SK-N-SH treated with all-trans-retinoic acid at 6 μM for 48 hours (cell line): ENCODE data around the gene FYN.

Source experiments
- ATAC-seq: fragments of 200-7000 bp; cut with Tn5 transposase; 3 replicates; pipeline ENCODE4 v1.9.1; 2020; ENCODE audit warnings: mild to moderate bottlenecking, moderate library complexity
- ARNTL ChIP-seq: fragments of 450-650 bp; formaldehyde crosslinking; IDR thresholded peaks from 2 replicates; pipeline ENCODE4 v1.5.0; 2020; ENCODE audit warnings: low read depth, mild to moderate bottlenecking, moderate library complexity, borderline replicate concordance
- BACH2 ChIP-seq: fragments of 250-450 bp; sonication (Bioruptor Pico); IDR thresholded peaks from 2 replicates; pipeline ENCODE4 v1.9.0; 2021; ENCODE audit warnings: mild to moderate bottlenecking, borderline replicate concordance
- CSDC2 ChIP-seq: fragments of 250-450 bp; sonication (Bioruptor Pico); IDR thresholded peaks from 2 replicates; pipeline ENCODE4 v1.5.0; 2020; ENCODE audit warnings: mild to moderate bottlenecking, moderate library complexity
- ESRRG ChIP-seq: fragments of 250-450 bp; sonication (Bioruptor Pico); IDR thresholded peaks from 2 replicates; pipeline ENCODE4 v1.6.1; 2021; ENCODE audit warnings: mild to moderate bottlenecking
- GLIS3 ChIP-seq: fragments of 250-450 bp; sonication (Bioruptor Pico); IDR thresholded peaks from 2 replicates; pipeline ENCODE4 v1.5.0; 2020; ENCODE audit warnings: mild to moderate bottlenecking, moderate library complexity
- ISL1 ChIP-seq: fragments of 250-450 bp; sonication (Bioruptor Pico); IDR thresholded peaks from 2 replicates; pipeline ENCODE4 v2.1.2; 2022; ENCODE audit warnings: mild to moderate bottlenecking, moderate library complexity
- OSR1 ChIP-seq: fragments of 250-450 bp; sonication (Bioruptor Pico); IDR thresholded peaks from 2 replicates; pipeline ENCODE4 v1.8.0; 2022; ENCODE audit warnings: moderate library complexity, mild to moderate bottlenecking, inconsistent platforms
- PPARA ChIP-seq: fragments of 250-450 bp; sonication (Bioruptor Pico); IDR thresholded peaks from 2 replicates; pipeline ENCODE4 v1.5.0; 2020; ENCODE audit warnings: mild to moderate bottlenecking, borderline replicate concordance
- SNAI2 ChIP-seq: fragments of 250-450 bp; sonication (Bioruptor Pico); IDR thresholded peaks from 2 replicates; pipeline ENCODE4 v1.5.0; 2020; ENCODE audit warnings: mild to moderate bottlenecking, moderate library complexity
- TCF4 ChIP-seq: fragments of 250-450 bp; sonication (Bioruptor Pico); IDR thresholded peaks from 2 replicates; pipeline ENCODE4 v1.8.0; 2021; ENCODE audit warnings: mild to moderate bottlenecking, moderate library complexity, borderline replicate concordance
- TOX ChIP-seq: fragments of 250-450 bp; sonication (Bioruptor Pico); IDR thresholded peaks from 2 replicates; pipeline ENCODE4 v1.8.0; 2021; ENCODE audit warnings: mild to moderate bottlenecking, moderate library complexity, borderline replicate concordance
- ZC3H10 ChIP-seq: fragments of 250-450 bp; sonication (Bioruptor Pico); IDR thresholded peaks from 2 replicates; pipeline ENCODE4 v1.5.1; 2021; ENCODE audit warnings: mild to moderate bottlenecking, moderate library complexity
- ZFP3 ChIP-seq: fragments of 250-450 bp; sonication (Bioruptor Pico); IDR thresholded peaks from 2 replicates; pipeline ENCODE4 v1.5.0; 2020; ENCODE audit warnings: mild to moderate bottlenecking, moderate library complexity
- ZFP30 ChIP-seq: fragments of 450-650 bp; formaldehyde crosslinking; IDR thresholded peaks from 2 replicates; pipeline ENCODE4 v1.5.0; 2022; ENCODE audit warnings: mild to moderate bottlenecking, moderate library complexity
- ZNF565 ChIP-seq: fragments of 450-650 bp; formaldehyde crosslinking; conservative IDR thresholded peaks from 2 replicates; pipeline ENCODE4 v1.5.0; 2020; ENCODE audit warnings: low read depth, mild to moderate bottlenecking, moderate library complexity
- ZNF70 ChIP-seq: fragments of 450-650 bp; formaldehyde crosslinking; IDR thresholded peaks from 2 replicates; pipeline ENCODE4 v1.5.0; 2020; ENCODE audit warnings: mild to moderate bottlenecking, moderate library complexity
- ZNF8 ChIP-seq: fragments of 450-650 bp; formaldehyde crosslinking; IDR thresholded peaks from 2 replicates; pipeline ENCODE4 v1.5.0; 2020; ENCODE audit warnings: mild to moderate bottlenecking, moderate library complexity
- TF ChIP-seq, protein P1 (sequence below): fragments of 250-450 bp; sonication (Bioruptor Pico); IDR thresholded peaks from 2 replicates; pipeline ENCODE4 v1.5.1; 2021; ENCODE audit warnings: mild to moderate bottlenecking, moderate library complexity
- TF ChIP-seq, protein P2 (sequence below): fragments of 250-450 bp; sonication (Bioruptor Pico); IDR thresholded peaks from 2 replicates; pipeline ENCODE4 v1.8.0; 2020; ENCODE audit warnings: mild to moderate bottlenecking, moderate library complexity, borderline replicate concordance
- TF ChIP-seq, protein P3 (sequence below): fragments of 250-450 bp; sonication (Bioruptor Pico); IDR thresholded peaks from 2 replicates; pipeline ENCODE4 v1.8.0; 2021; ENCODE audit warnings: low read depth, mild to moderate bottlenecking, moderate library complexity, borderline replicate concordance

FYN gene

DNA sequence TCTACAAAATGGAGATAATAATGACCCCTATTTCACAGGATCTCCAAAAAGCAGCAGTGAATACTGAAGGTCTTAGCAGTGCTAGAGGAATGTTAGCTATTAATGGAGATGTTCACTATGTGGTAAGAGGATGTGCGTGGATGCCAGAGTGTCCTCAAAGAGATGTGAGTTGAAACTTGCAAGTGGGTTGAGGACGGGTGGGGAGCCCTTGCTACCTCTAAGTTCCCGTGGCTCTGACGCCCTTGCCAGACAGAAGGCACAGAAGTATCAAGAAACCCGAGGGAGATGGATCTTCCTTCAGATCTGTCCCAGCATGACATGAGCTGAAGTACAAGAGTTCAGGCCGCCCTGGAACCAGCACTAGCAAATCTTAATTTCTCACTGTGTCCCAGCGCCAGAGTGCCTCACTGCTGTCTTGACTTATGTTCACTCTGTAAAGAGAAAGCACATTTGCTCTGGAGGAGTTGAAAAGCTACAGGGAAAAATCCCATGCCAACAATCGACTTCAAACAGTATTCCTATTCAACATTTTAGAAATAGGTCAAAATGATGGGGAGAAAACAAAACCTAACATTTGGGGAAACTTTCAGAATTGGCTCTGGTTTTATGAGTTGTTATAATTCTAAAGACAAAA is 59.5 kb downstream of the FYN start:
- TF ChIP-seq BACH2 (CRISPR knock-in tag), result no peak
- TF ChIP-seq, protein P1, sequence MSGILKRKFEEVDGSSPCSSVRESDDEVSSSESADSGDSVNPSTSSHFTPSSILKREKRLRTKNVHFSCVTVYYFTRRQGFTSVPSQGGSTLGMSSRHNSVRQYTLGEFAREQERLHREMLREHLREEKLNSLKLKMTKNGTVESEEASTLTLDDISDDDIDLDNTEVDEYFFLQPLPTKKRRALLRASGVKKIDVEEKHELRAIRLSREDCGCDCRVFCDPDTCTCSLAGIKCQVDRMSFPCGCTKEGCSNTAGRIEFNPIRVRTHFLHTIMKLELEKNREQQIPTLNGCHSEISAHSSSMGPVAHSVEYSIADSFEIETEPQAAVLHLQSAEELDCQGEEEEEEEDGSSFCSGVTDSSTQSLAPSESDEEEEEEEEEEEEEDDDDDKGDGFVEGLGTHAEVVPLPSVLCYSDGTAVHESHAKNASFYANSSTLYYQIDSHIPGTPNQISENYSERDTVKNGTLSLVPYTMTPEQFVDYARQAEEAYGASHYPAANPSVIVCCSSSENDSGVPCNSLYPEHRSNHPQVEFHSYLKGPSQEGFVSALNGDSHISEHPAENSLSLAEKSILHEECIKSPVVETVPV (CRISPR knock-in tag), result no peak
- TF ChIP-seq, protein P2, sequence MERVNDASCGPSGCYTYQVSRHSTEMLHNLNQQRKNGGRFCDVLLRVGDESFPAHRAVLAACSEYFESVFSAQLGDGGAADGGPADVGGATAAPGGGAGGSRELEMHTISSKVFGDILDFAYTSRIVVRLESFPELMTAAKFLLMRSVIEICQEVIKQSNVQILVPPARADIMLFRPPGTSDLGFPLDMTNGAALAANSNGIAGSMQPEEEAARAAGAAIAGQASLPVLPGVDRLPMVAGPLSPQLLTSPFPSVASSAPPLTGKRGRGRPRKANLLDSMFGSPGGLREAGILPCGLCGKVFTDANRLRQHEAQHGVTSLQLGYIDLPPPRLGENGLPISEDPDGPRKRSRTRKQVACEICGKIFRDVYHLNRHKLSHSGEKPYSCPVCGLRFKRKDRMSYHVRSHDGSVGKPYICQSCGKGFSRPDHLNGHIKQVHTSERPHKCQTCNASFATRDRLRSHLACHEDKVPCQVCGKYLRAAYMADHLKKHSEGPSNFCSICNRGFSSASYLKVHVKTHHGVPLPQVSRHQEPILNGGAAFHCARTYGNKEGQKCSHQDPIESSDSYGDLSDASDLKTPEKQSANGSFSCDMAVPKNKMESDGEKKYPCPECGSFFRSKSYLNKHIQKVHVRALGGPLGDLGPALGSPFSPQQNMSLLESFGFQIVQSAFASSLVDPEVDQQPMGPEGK (CRISPR knock-in tag), result no peak
- TF ChIP-seq ESRRG (CRISPR knock-in tag), result no peak
- no peak for TF ChIP-seq TOX (CRISPR knock-in tag)
- no peak for TF ChIP-seq TCF4 (CRISPR knock-in tag)
- no peak for TF ChIP-seq ZC3H10 (CRISPR knock-in tag)
- no peak for TF ChIP-seq ARNTL (CRISPR knock-in tag)
- no peak for TF ChIP-seq ISL1 (CRISPR knock-in tag)
- no peak for TF ChIP-seq OSR1 (CRISPR knock-in tag)
- TF ChIP-seq ZNF8, result no peak
- no peak for TF ChIP-seq ZNF70 (CRISPR knock-in tag)
- TF ChIP-seq, protein P3, sequence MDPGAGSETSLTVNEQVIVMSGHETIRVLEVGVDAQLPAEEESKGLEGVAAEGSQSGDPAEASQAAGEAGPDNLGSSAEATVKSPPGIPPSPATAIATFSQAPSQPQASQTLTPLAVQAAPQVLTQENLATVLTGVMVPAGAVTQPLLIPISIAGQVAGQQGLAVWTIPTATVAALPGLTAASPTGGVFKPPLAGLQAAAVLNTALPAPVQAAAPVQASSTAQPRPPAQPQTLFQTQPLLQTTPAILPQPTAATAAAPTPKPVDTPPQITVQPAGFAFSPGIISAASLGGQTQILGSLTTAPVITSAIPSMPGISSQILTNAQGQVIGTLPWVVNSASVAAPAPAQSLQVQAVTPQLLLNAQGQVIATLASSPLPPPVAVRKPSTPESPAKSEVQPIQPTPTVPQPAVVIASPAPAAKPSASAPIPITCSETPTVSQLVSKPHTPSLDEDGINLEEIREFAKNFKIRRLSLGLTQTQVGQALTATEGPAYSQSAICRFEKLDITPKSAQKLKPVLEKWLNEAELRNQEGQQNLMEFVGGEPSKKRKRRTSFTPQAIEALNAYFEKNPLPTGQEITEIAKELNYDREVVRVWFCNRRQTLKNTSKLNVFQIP, result no peak
- no peak for TF ChIP-seq SNAI2 (CRISPR knock-in tag)
- TF ChIP-seq ZFP30, result no peak
- no peak for TF ChIP-seq ZNF565 (CRISPR knock-in tag)
- TF ChIP-seq ZFP3 (CRISPR knock-in tag), result no peak
- no peak for TF ChIP-seq CSDC2 (CRISPR knock-in tag)
- no peak for ATAC-seq

DNA sequence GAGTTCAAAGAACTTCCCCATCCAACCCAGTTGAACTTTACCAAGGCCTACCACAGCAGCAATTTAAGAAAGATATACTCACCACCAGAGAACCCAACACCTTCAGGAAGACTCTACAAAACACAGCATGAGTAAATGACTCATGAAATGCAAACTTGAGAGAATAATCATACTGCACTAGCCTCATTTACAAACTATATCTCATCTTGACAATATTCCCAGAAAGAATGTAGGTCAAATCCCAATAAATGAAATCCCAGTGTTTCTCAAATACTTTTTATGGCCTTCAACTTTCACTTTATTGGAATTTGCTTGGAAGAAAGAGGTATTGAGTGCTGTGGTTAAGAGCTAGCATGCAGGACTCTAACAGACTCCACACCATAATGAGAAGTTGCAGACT is 60.0 kb downstream of the FYN start:
- no peak for ATAC-seq
- TF ChIP-seq SNAI2 (CRISPR knock-in tag) (no peak), CSDC2 (CRISPR knock-in tag) (no peak), TOX (CRISPR knock-in tag) (no peak), PPARA (no peak), ESRRG (CRISPR knock-in tag) (no peak)
- TF ChIP-seq, protein P1 (CRISPR knock-in tag), result no peak

DNA sequence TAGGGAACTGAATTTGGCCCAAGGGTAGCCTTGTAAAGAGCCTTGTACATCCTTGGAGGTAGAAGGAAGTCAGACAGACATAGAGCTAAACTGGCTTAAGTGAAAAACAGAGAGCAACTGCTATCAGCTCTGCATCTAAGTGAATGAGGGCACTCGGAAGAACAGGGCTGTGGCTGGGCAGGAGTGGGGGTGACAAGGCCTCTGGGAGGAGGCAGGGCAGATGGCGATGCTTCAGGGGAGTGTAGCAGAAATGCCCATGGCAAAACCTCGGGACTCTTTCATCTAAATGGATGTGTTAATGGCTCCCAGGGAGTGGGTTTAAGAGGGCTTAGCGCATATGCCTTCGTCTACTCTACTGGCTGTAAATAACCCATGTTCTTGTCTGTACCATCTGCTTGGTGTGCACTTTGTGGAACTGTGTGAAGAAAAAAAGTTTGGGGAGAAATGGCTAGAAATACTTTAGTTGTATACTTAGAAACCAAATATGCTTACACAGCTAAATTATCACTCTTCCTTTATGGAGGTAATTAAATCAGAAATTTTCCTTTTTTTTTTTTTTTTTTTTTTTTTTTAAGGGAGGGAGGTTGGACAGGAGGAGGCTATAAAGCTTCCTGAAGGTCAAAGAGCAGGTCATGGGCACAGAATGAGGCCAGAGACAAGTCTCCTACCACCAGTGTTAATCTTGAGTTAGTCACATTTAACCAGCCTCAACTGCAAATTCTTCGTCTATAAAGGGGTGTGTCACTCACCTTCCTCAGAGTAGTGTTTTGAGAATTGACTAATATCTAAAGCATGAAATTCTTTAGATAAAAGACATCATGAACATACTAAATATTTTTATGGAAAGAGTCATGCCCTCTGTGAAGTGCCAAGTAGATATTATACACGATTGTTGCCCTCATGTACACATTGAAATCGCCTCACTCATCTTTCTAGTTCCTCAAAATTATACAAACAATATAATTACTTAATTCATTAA is 60.9 kb downstream of the FYN start:
- ATAC-seq, result peak; percentile 31; the same call in 2 of the 3 replicates
- TF ChIP-seq ESRRG (CRISPR knock-in tag) (no peak), SNAI2 (CRISPR knock-in tag) (no peak), PPARA (no peak), GLIS3 (CRISPR knock-in tag) (no peak), ZNF8 (no peak), ZFP30 (no peak), ZFP3 (CRISPR knock-in tag) (no peak), ZNF70 (CRISPR knock-in tag) (no peak)
- TF ChIP-seq, protein P2 (CRISPR knock-in tag), result no peak
